Measurements from ENCODE around the gene NEURL3. TPM values are rescaled to one million over a fixed set of nuclear protein-coding genes. Genes with fewer than 3 reads are reported as not detected.

The NEURL3 gene
- not detected in 2 replicates for total RNA-seq

GRCh38 chr2:96505231-96505889 is at the start of gene NEURL3:
Gene NEURL3, minus strand, starts transcription at chr2:96505357. Its CDS starts 71 bp downstream, at chr2:96505286.

GRCh38 chr2:96536445-96537065 is 31.4 kb upstream of the NEURL3 start, which contains the start of gene ARID5A:
Gene ARID5A, plus strand, starts transcription at chr2:96536752. Its CDS starts 75 bp downstream, at chr2:96536827.

Other genes with a start within 250 kb of the NEURL3 start
- gene TMEM127, start 239.4 kb downstream of the NEURL3 start, total RNA-seq = 19.5 and 22.7 TPM in 2 replicates
- gene CIAO1, start 239.1 kb downstream of the NEURL3 start, total RNA-seq = 112 TPM in 2 replicates
- 37.1 and 47.3 TPM in 2 replicates for gene SNRNP200, start 199.8 kb downstream of the NEURL3 start, total RNA-seq
- gene ITPRIPL1, start 180.0 kb downstream of the NEURL3 start, total RNA-seq = 1.8 and 2.3 TPM in 2 replicates
- gene NCAPH, start 169.6 kb downstream of the NEURL3 start, total RNA-seq = 12.1 and 22.3 TPM in 2 replicates
- 4.1 and 5.1 TPM in 2 replicates for gene ARID5A, start 31.4 kb upstream of the NEURL3 start, total RNA-seq
- gene KANSL3, start 133.0 kb upstream of the NEURL3 start, total RNA-seq = 19.1 and 22.5 TPM in 2 replicates
- under 0.01 and 0.39 TPM in 2 replicates for gene FER1L5, start 137.4 kb upstream of the NEURL3 start, total RNA-seq
- gene LMAN2L, start 234.7 kb upstream of the NEURL3 start, total RNA-seq = 9.2 and 10.6 TPM in 2 replicates

Data from subcutaneous preadipocyte (primary cell).